ENCODE results near the gene RUSC2. TPM values are rescaled to one million over a fixed set of nuclear protein-coding genes. Genes with fewer than 3 reads are reported as not detected.

The RUSC2 gene, protein sequence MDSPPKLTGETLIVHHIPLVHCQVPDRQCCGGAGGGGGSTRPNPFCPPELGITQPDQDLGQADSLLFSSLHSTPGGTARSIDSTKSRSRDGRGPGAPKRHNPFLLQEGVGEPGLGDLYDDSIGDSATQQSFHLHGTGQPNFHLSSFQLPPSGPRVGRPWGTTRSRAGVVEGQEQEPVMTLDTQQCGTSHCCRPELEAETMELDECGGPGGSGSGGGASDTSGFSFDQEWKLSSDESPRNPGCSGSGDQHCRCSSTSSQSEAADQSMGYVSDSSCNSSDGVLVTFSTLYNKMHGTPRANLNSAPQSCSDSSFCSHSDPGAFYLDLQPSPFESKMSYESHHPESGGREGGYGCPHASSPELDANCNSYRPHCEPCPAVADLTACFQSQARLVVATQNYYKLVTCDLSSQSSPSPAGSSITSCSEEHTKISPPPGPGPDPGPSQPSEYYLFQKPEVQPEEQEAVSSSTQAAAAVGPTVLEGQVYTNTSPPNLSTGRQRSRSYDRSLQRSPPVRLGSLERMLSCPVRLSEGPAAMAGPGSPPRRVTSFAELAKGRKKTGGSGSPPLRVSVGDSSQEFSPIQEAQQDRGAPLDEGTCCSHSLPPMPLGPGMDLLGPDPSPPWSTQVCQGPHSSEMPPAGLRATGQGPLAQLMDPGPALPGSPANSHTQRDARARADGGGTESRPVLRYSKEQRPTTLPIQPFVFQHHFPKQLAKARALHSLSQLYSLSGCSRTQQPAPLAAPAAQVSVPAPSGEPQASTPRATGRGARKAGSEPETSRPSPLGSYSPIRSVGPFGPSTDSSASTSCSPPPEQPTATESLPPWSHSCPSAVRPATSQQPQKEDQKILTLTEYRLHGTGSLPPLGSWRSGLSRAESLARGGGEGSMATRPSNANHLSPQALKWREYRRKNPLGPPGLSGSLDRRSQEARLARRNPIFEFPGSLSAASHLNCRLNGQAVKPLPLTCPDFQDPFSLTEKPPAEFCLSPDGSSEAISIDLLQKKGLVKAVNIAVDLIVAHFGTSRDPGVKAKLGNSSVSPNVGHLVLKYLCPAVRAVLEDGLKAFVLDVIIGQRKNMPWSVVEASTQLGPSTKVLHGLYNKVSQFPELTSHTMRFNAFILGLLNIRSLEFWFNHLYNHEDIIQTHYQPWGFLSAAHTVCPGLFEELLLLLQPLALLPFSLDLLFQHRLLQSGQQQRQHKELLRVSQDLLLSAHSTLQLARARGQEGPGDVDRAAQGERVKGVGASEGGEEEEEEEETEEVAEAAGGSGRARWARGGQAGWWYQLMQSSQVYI (N-terminal part only)
- 1 to 10 TPM; 1.3 to 1.7 TPM for total RNA-seq

- Mint-ChIP-seq H3K27me3 (peaks cover 17% of the 10 kb centered on the region), H3K36me3 (ENCODE audit: low read depth) (no peaks in the 10 kb centered on the region), H3K27ac (peak within 1 kb of the TSS; percentile 59), H3K9me3 (no peaks in the 10 kb centered on the region), H3K4me1 (ENCODE audit: low read depth) (peaks cover 18% of the 10 kb centered on the region), H3K4me3 (peak within 1 kb of the TSS; percentile 78)
- TF ChIP-seq, protein P1, sequence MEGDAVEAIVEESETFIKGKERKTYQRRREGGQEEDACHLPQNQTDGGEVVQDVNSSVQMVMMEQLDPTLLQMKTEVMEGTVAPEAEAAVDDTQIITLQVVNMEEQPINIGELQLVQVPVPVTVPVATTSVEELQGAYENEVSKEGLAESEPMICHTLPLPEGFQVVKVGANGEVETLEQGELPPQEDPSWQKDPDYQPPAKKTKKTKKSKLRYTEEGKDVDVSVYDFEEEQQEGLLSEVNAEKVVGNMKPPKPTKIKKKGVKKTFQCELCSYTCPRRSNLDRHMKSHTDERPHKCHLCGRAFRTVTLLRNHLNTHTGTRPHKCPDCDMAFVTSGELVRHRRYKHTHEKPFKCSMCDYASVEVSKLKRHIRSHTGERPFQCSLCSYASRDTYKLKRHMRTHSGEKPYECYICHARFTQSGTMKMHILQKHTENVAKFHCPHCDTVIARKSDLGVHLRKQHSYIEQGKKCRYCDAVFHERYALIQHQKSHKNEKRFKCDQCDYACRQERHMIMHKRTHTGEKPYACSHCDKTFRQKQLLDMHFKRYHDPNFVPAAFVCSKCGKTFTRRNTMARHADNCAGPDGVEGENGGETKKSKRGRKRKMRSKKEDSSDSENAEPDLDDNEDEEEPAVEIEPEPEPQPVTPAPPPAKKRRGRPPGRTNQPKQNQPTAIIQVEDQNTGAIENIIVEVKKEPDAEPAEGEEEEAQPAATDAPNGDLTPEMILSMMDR (IDR thresholded peaks at IDR 0.05) = peak; percentile 47
- CTCF ChIA-PET = interaction anchor here (0.7 to 1.6 kb wide), 4 partner anchors 12 to 17 kb away, joined by 3 to 5 read pairs (median 4); no protein-coding TSS in a partner anchor
- intact Hi-C loops (cut with micrococcal nuclease) = no loop called here
- DNase-seq (peak; percentile 62), ATAC-seq (peak; percentile 74)
- POLR2A ChIA-PET = no interaction called here
Observed at GRCh38 chr9:35489313-35490154, at the start of gene RUSC2. Gene RUSC2 (plus strand): TSS chr9:35490111. CDS start chr9:35546522, 56,411 bp downstream.

- TF ChIP-seq, protein P1 (IDR thresholded peaks at IDR 0.05) = no peak
- DNase-seq = no peak
- no peak for ATAC-seq
- intact Hi-C loops (cut with micrococcal nuclease) = no loop called here
- no peaks in the 10 kb centered on the region for H3K36me3 Mint-ChIP-seq (ENCODE audit: low read depth)
- H3K9me3 Mint-ChIP-seq = no peaks in the 10 kb centered on the region
- H3K27ac Mint-ChIP-seq = no peak overlapping the region
- ChIA-PET CTCF (no interaction called here), POLR2A (interaction anchor here (0.8 kb wide), 1 partner anchor 324 kb away, joined by 3 read pairs; no protein-coding TSS in a partner anchor)
- H3K27me3 Mint-ChIP-seq = peaks cover 27% of the 10 kb centered on the region
- H3K4me3 Mint-ChIP-seq = no peak overlapping the region
- H3K4me1 Mint-ChIP-seq (ENCODE audit: low read depth) = no peaks in the 10 kb centered on the region
Observed at GRCh38 chr9:35446012-35446411, 43.9 kb upstream of the RUSC2 start.

- CTCF ChIA-PET = interaction anchor here (0.9 to 2.4 kb wide), 4 partner anchors 10 to 549 kb away, joined by 3 to 7 read pairs (median 4); no protein-coding TSS in a partner anchor
- peaks cover 5% of the 10 kb centered on the region for H3K9me3 Mint-ChIP-seq
- TF ChIP-seq, protein P1 (IDR thresholded peaks at IDR 0.05) = no peak
- H3K27me3 Mint-ChIP-seq = peaks cover 31% of the 10 kb centered on the region
- ATAC-seq (no peak), DNase-seq (no peak)
- H3K4me1 Mint-ChIP-seq (ENCODE audit: low read depth) = no peaks in the 10 kb centered on the region
- POLR2A ChIA-PET = no interaction called here
- no peaks in the 10 kb centered on the region for H3K36me3 Mint-ChIP-seq (ENCODE audit: low read depth)
- no peak overlapping the region for H3K4me3 Mint-ChIP-seq
- intact Hi-C loops (cut with micrococcal nuclease) = no loop called here
- no peak overlapping the region for H3K27ac Mint-ChIP-seq
Observed at GRCh38 chr9:35448496-35448895, 41.4 kb upstream of the RUSC2 start.

DNA sequence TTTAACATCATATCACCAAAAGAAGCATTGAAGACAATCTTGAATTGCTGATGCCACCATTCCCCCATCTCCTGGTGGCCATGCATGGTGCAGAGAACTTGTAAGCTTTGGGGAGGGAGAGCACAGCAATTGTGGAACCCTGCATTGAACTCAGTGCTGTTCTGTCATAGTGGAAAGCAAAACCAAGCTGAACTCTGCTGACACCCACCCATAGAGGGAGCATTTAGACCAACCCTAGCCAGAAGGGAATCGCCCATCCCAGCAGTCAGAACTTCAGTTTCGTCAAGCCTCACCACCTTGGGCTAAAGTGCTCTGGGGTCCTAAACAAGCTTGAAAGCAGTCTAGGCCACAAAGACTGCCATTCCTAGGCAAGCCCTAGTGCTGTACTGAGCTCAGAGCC, 37.4 kb upstream of the RUSC2 start:
- CTCF ChIA-PET = interaction anchor here (2.3 kb wide), 1 partner anchor 101 kb away, joined by 10 read pairs; no protein-coding TSS in a partner anchor
- H3K4me3 Mint-ChIP-seq = no peak overlapping the region
- no peaks in the 10 kb centered on the region for H3K4me1 Mint-ChIP-seq (ENCODE audit: low read depth)
- no peak for ATAC-seq
- TF ChIP-seq, protein P1 (IDR thresholded peaks at IDR 0.05) = no peak
- H3K27ac Mint-ChIP-seq = no peak overlapping the region
- no peaks in the 10 kb centered on the region for H3K36me3 Mint-ChIP-seq (ENCODE audit: low read depth)
- peaks cover 18% of the 10 kb centered on the region for H3K27me3 Mint-ChIP-seq
- H3K9me3 Mint-ChIP-seq = peaks cover 12% of the 10 kb centered on the region
- POLR2A ChIA-PET = interaction anchor here (0.7 kb wide), 1 partner anchor 11 kb away, joined by 3 read pairs; no protein-coding TSS in a partner anchor
- intact Hi-C loops (cut with micrococcal nuclease) = no loop called here
- DNase-seq = no peak

Data from activated CD8-positive, alpha-beta T cell treated with anti-CD3 and anti-CD28 coated beads for 36 hours (primary cell).